C4-2B (cell line): Measurements from ENCODE around the gene RCAN1.

Experiments used
- H3K27ac ChIP-seq: fragments of 450-650 bp; 2 replicates; pipeline ENCODE4 v1.5.1; 2017
- ZFX ChIP-seq: fragments of 450-650 bp; IDR thresholded peaks from 2 replicates; pipeline ENCODE4 v1.6.1; 2017
- TF ChIP-seq, protein P1 (sequence below): fragments of 450-650 bp; conservative IDR thresholded peaks from 2 replicates; pipeline ENCODE4 v1.5.1; 2017; ENCODE audit warnings: mild to moderate bottlenecking

RCAN1 gene

DNA sequence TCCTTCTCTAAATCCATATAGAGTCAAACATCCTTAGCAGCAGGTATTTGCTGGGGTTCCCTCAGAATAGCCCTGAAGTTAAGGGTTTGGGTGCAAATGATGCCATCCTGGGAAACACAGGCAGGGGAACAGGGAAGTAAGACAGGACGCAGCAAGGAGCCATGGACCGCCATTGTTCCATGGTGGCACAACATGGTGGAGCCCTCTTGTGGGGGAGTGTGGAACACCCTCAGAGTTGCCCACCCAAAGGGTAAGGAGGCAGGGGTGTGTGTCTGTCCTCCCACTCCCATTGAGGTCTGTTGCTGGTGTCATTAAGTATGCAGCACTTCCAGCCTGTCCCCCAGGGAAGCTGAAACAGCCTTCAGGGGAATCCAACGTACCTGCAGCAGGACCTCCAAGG, 20.4 kb upstream of the RCAN1 start:
- TF ChIP-seq, protein P1, sequence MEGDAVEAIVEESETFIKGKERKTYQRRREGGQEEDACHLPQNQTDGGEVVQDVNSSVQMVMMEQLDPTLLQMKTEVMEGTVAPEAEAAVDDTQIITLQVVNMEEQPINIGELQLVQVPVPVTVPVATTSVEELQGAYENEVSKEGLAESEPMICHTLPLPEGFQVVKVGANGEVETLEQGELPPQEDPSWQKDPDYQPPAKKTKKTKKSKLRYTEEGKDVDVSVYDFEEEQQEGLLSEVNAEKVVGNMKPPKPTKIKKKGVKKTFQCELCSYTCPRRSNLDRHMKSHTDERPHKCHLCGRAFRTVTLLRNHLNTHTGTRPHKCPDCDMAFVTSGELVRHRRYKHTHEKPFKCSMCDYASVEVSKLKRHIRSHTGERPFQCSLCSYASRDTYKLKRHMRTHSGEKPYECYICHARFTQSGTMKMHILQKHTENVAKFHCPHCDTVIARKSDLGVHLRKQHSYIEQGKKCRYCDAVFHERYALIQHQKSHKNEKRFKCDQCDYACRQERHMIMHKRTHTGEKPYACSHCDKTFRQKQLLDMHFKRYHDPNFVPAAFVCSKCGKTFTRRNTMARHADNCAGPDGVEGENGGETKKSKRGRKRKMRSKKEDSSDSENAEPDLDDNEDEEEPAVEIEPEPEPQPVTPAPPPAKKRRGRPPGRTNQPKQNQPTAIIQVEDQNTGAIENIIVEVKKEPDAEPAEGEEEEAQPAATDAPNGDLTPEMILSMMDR, result peak; percentile 27
- TF ChIP-seq ZFX, result no peak
- H3K27ac ChIP-seq, result no peak overlapping the region

DNA sequence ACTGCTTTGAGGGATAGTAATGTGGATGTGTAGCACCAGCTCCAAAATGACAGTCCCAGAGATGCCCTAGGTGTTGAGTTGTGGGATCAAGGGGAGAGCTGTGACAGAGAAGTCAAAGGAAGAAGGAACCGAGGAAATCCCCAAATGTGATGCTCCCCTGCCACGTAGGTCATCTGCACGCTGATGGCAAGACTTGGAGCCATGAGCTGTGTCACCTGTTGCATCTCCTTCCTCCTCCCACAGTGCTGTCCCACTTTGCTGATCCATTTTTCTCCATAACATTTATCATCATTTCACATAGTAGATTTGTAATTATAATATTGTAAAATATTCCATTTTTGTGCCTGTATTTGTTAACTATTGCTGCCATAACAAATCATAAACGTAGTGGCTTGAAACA, 17.6 kb upstream of the RCAN1 start:
- H3K27ac ChIP-seq, result no peak overlapping the region
- TF ChIP-seq, protein P1, result no peak
- no peak for TF ChIP-seq ZFX

DNA sequence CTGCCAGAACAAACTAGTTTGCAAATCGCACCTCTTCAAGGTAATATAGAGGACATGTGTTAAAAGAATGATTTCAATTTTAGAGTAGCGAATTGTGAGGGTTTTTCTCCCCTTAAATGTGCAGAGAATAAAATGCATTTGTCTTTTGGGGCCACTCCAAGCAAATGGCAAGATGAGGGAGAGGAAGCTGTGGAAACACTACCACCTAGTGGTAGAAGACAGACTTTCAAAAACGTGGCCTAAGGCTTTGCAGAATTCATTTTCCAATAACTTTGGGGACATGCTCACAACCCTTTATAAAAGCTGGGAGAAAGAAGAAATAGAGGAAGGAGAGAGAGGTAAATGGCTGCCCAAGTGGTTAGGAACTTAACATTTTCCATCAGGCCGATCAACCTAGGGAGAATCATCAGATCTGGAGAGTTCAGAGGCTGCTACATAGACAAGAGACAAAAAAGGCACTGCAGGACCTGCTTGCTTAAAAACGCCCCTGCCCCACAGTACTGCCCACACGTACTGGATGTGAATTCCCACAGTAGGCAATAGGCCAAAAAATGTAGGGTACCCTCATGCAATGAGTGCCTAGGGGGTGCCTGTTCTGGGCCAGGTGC, 15.7 kb upstream of the RCAN1 start:
- TF ChIP-seq, protein P1, result peak; percentile 81
- no peak for TF ChIP-seq ZFX
- no peak overlapping the region for H3K27ac ChIP-seq

DNA sequence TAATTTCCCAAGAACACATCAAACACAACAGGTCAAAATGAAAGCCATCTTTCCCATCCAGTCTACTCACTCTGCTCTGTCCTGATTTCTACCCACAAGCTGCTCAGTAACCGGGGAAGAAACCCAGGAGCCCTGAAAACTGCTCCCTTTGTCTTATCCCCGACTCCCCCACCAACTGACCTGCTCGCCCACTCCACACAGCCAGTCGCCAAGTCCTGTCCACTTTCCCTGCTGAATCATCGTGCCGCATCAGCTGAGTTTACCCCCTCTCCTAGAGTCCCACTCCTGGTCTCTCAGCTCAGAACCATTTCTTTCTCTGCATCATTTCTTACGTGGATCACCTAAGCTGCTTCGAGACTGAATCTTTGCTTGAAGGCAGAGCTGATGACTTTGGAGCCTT, 11.2 kb upstream of the RCAN1 start:
- TF ChIP-seq, protein P1, result no peak
- TF ChIP-seq ZFX, result no peak
- no peak overlapping the region for H3K27ac ChIP-seq

DNA sequence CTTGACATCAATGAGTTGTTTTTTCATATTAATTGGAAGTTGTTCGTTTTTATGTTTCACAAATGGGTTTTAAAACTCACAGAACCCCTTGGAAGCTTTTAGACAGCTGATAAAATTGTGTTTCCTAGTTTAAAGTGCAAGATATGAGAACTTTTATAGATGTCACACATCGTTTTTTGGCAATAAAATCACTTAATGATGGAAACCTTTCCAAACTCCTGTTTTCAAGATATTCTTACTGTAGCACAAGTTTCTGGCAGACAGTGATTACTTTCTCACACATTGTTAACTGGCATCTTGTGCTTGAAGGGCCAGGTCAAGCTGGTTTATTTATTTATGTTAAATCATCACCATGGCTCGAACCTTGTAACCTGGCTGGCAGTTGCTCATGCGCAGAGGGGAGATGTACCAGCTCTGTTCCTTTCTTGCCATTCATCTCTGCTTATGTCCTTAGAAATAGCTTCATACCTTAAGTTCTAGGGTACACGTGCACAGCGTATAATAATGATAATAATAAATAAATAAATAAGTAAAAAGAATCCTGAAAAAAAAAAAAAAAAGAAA, 10.2 kb upstream of the RCAN1 start:
- no peak overlapping the region for H3K27ac ChIP-seq
- TF ChIP-seq ZFX, result no peak
- TF ChIP-seq, protein P1, result no peak

DNA sequence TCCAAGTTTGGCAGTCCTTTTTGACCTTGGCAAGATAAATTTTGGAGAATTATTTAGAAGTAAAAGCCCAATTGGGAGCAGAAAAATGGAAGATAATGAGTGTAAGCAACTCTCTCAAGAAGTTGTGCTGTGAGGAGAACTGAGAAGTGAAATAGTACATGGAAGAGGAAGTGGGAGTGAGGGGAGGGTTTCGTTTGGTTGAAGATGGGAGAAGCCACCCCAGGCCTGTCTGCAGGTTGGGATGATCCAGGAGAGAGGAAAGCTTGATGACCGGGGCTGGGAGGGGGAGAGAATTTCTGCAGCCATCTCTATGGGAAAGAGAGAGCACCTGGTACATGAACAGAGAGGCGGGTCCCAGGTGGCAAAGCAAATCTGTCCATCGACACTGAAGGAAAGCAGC, 8.6 kb upstream of the RCAN1 start:
- no peak overlapping the region for H3K27ac ChIP-seq
- no peak for TF ChIP-seq ZFX
- TF ChIP-seq, protein P1, result no peak

DNA sequence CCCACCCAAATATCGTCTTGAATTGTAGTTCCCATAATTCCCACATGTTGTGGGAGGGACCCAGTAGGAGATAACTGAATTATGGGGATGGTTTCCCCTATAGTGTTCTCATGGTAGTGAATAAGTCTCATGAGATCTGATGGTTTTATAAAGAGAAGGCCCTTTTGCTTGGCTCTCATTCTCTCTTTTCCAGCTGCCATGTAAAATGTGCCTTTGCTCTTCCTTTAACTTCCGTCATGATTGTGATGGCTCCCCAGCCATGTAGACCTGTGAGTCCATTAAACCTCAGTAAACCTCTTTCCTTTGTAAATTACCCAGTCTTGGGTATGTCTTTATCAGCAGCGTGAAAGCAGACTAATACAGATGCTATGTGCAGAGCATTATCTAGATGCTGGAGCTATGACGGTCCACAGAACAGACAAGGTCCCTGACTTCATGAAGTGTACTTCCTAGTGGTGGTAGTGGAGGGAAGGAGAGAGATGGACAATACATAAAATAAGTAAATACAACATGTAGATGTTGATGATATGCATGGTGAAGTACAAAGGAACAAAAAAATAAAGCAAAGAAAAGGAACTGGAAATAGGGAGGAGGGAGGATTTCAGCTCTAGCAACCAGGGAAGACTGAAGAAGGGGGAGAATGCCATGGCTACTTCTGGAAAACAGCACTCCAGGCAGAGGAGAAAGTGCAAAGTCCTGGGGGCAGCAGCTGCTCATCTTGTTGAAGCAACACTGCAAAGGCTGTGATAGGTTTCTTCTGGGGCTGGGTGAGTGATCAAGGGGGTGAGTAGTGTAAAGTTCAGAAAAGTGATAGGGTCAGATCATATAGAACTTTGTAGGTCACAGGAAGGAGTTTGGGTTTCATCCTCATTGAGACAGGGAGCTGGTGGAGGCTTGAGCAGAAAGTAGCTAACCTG, 6.8 kb upstream of the RCAN1 start:
- TF ChIP-seq ZFX, result no peak
- TF ChIP-seq, protein P1, result no peak
- no peak overlapping the region for H3K27ac ChIP-seq
